KOPT-K1 (cell line): ENCODE results near the gene DPP8.

Experiments
- H3K27ac ChIP-seq: fragments of 200-600 bp; sonication (generic); 2 replicates; pipeline ENCODE4 v1.5.1; 2016; ENCODE audit warnings: antibody characterized with exemption, mild to moderate bottlenecking, low read depth, low read length; ENCODE audit not compliant: poor library complexity, severe bottlenecking
- H3K36me3 ChIP-seq: fragments of 200-600 bp; sonication (generic); 2 replicates; pipeline ENCODE4 v1.5.1; 2017; ENCODE audit warnings: antibody characterized with exemption, mild to moderate bottlenecking, low read length, moderate library complexity; ENCODE audit not compliant: insufficient read depth
- H3K9me3 ChIP-seq: fragments of 200-600 bp; sonication (generic); 2 replicates; pipeline ENCODE4 v1.5.1; 2017; ENCODE audit warnings: antibody characterized with exemption, low read length, mild to moderate bottlenecking; ENCODE audit not compliant: insufficient read depth, poor library complexity, severe bottlenecking

The DPP8 gene

GRCh38 chr15:65423150-65423975 lies 94.1 kb downstream of the DPP8 start:
- no peaks in the 10 kb centered on the region for H3K9me3 ChIP-seq
- H3K27ac ChIP-seq: no peak overlapping the region
- H3K36me3 ChIP-seq: no peaks in the 10 kb centered on the region

- H3K9me3 ChIP-seq: no peaks in the 10 kb centered on the region
- no peak overlapping the region for H3K27ac ChIP-seq
- no peaks in the 10 kb centered on the region for H3K36me3 ChIP-seq
These were observed 95.9 kb downstream of the DPP8 start for GRCh38 chr15:65421360-65422215.

DNA sequence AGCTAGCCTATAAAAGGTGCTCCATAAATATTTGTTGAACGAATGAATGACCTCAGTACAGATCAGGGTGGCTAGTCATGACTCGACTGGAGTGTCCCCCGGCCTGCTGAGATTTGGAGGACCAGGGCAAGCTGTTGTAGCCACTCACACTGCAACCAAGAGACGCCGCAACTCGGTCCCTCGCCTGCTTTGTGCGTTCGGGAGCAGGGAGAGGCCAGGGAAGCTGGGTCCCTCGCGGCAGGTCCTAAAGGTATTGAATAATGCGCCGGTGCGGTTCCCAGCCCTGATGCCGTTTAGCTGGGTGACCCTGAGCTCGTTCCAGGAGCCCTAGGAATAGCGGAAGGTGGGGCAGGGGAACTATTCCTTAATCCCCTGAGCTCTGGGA lies 96.5 kb downstream of the DPP8 start:
- H3K27ac ChIP-seq: no peak overlapping the region
- no peaks in the 10 kb centered on the region for H3K36me3 ChIP-seq
- no peaks in the 10 kb centered on the region for H3K9me3 ChIP-seq

GRCh38 chr15:65418596-65418995 lies 98.9 kb downstream of the DPP8 start:
- no peak overlapping the region for H3K27ac ChIP-seq
- H3K9me3 ChIP-seq: no peaks in the 10 kb centered on the region
- H3K36me3 ChIP-seq: no peaks in the 10 kb centered on the region

- H3K9me3 ChIP-seq: no peaks in the 10 kb centered on the region
- H3K27ac ChIP-seq: no peak overlapping the region
These were observed 100.6 kb downstream of the DPP8 start for GRCh38 chr15:65416845-65417416.

GRCh38 chr15:65414841-65415621 lies 102.5 kb downstream of the DPP8 start:
- no peaks in the 10 kb centered on the region for H3K9me3 ChIP-seq
- H3K27ac ChIP-seq: no peak overlapping the region
- no peaks in the 10 kb centered on the region for H3K36me3 ChIP-seq

More at GRCh38 chr15:65416845-65417416, 100.6 kb downstream of the DPP8 start:
- H3K36me3 ChIP-seq: no peaks in the 10 kb centered on the region

DNA sequence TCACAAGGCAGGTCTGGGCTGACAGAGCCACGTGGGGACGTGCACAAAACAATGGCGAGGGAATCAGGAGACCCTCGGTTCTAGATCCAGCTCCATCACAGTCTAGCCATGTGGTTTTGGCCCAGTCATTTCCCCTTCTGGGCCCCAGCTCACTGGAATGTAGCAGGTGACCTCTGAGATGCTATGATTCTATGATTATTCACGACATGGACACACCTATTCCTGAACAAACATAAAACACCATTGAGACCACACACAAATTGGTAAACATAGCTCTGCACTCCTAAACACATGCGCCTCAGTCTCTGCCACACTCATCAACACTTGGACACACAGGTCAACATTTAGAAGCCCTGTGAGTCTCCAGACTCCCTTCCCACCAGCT lies 103.7 kb downstream of the DPP8 start:
- Histone ChIP-seq H3K9me3 (no peaks in the 10 kb centered on the region), H3K27ac (no peak overlapping the region), H3K36me3 (no peaks in the 10 kb centered on the region)

- no peaks in the 10 kb centered on the region for H3K36me3 ChIP-seq
- H3K27ac ChIP-seq: no peak overlapping the region
- no peaks in the 10 kb centered on the region for H3K9me3 ChIP-seq
These were observed 104.3 kb downstream of the DPP8 start for GRCh38 chr15:65413051-65413759.

DNA sequence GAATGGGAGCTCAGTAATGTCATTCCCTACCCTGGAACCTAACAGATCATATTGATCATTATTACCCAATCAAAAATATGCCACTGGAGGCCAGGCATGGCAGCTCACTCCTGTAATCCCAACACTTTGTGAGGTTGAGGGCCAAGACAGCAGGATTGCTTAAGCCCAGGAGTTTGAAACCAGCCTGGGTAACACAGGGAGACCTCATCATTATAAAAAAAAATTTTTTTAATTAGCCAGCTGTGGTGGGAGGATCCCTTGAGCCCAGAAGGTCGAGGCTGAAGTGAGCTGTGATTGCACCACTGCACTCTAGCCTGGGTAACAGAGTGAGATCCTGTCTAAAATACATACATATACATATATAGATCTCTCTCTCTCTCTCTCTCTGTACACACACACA lies 104.9 kb downstream of the DPP8 start:
- Histone ChIP-seq H3K27ac (no peak overlapping the region), H3K9me3 (no peaks in the 10 kb centered on the region), H3K36me3 (no peaks in the 10 kb centered on the region)

DNA sequence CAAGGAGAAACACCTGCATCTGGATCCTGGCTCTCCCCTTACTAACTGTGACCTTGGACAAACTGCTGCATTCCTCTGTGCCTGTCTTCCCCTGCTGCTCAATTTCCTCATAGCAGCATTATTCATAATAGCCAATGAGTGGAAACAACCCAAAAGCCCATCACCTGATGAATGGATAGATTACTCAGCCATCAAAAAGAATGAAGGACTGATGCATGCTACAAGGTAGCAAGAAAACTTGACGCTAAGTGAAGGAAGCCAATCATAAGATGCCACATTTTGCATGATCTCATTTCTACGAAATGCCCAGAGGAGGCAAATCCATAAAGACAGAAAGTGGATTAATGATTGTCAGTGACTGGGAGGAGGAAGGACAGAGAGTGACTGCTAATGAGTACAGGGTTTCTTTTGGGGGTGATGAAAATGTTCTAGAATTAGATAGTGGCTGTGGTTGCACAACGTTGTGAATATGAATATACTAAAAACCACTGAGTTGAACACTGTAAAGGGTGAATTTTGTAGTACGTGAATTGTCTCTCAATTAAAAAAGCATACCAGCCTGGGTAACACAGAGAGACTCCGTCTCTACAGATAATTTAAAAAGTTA lies 105.9 kb downstream of the DPP8 start:
- no peak overlapping the region for H3K27ac ChIP-seq
- no peaks in the 10 kb centered on the region for H3K36me3 ChIP-seq
- no peaks in the 10 kb centered on the region for H3K9me3 ChIP-seq

GRCh38 chr15:65410972-65411371 lies 106.5 kb downstream of the DPP8 start:
- H3K36me3 ChIP-seq: no peaks in the 10 kb centered on the region
- H3K9me3 ChIP-seq: no peaks in the 10 kb centered on the region
- H3K27ac ChIP-seq: no peak overlapping the region

GRCh38 chr15:65410036-65410435 lies 107.5 kb downstream of the DPP8 start:
- H3K9me3 ChIP-seq: no peaks in the 10 kb centered on the region
- no peak overlapping the region for H3K27ac ChIP-seq
- no peaks in the 10 kb centered on the region for H3K36me3 ChIP-seq

GRCh38 chr15:65409036-65409631 lies 108.4 kb downstream of the DPP8 start:
- Histone ChIP-seq H3K9me3 (no peaks in the 10 kb centered on the region), H3K27ac (no peak overlapping the region), H3K36me3 (no peaks in the 10 kb centered on the region)
